Esophagus squamous epithelium (tissue), 5 donors: ENCODE results near the gene MRPL9. TPM values are rescaled to one million over a fixed set of nuclear protein-coding genes. Genes with fewer than 3 reads are reported as not detected.
A peak's percentile ranks its signal among the peaks of the same experiment; 100 is the strongest.

Experiments used
- DNase-seq: peaks from one replicate; lab custom pipeline; 2025; lab: John Stamatoyannopoulos, UW
- H3K27ac ChIP-seq, 4 donors: fragments of 200-600 bp; sonication (generic); one replicate each; pipeline ENCODE4 v1.5.1; 2016 to 2019; ENCODE audit warnings: mild to moderate bottlenecking in 1 of 4
- H3K27me3 ChIP-seq, 4 donors: fragments of 200-600 bp; sonication (generic); 1 replicate in 3 of 4; 2 replicates in 1 of 4; pipeline versions ENCODE4 v1.5.1 to v1.6.0; 2017 to 2021; ENCODE audit warnings: antibody characterized with exemption in 1 of 4
- H3K36me3 ChIP-seq, 3 donors: fragments of 200-600 bp; sonication (generic); one replicate each; pipeline ENCODE4 v1.5.1; 2016 to 2019
- H3K4me1 ChIP-seq, 3 donors: fragments of 200-600 bp; sonication (generic); one replicate each; pipeline ENCODE4 v1.5.1; 2017 to 2019
- H3K4me3 ChIP-seq, 4 donors: fragments of 200-600 bp; sonication (generic); 1 replicate in 3 of 4; 2 replicates in 1 of 4; pipeline ENCODE4 v1.5.1; 2016 to 2019; ENCODE audit warnings: mild to moderate bottlenecking in 2 of 4, moderate library complexity in 1 of 4
- H3K9me3 ChIP-seq, 3 donors: fragments of 200-600 bp; sonication (generic); one replicate each; pipeline ENCODE4 v1.5.1; 2016 to 2019
- POLR2A ChIP-seq, 4 donors: fragments of 450-650 bp; IDR thresholded peaks; one replicate each; pipeline ENCODE4 v1.6.1; 2017; ENCODE audit warnings: antibody characterized with exemption in 4 of 4, mild to moderate bottlenecking in 4 of 4, moderate library complexity in 3 of 4
- WGBS, 2 donors: methylation state at CpG; one replicate each; pipeline ENCODE4 v1.1.5; 2018; 5-methylcytosine and 5-hydroxymethylcytosine counted together
- intact Hi-C: fragments of 100-400 bp; cut with DNase I; formaldehyde crosslinking; loops from one replicate; pipeline ENCODE4 v1.15.0; 2022
- total RNA-seq, 4 donors: library from RNA; depleted of rRNA; stranded (reverse); fragments of >200 nt; gene quantifications; one replicate each; pipeline ENCODE4 v1.1.0, GENCODE V29; 2016
- TF ChIP-seq, protein P1 (sequence below), 6 experiments: fragments of 450-650 bp in 4 of 6; fragments of 200-600 bp in 2 of 6; sonication (generic) in 2 of 6; IDR thresholded peaks; one replicate each; pipeline ENCODE4 v1.5.1; 2016 to 2019; ENCODE audit warnings: antibody characterized with exemption in 6 of 6, mild to moderate bottlenecking in 4 of 6, moderate library complexity in 4 of 6
- donor health status: DM: yes; HTN: yes; CAD: no.

The MRPL9 gene
- total RNA-seq, 4 donors from 2014 or later = 49.1 to 56.3 (median 52.6) TPM

- H3K27me3 ChIP-seq = peaks cover 0 to 78% (median 4%) of the 10 kb centered on the region in 4 donors
- peaks cover 12 to 48% (median 13%) of the 10 kb centered on the region in 3 donors for H3K4me1 ChIP-seq
- H3K27ac ChIP-seq = no peak overlapping the region
- no peaks in the 10 kb centered on the region for H3K9me3 ChIP-seq
- DNase-seq = no peak
- H3K36me3 ChIP-seq = no peaks in the 10 kb centered on the region
- no peak overlapping the region for H3K4me3 ChIP-seq
- intact Hi-C loops = no loop called here
- TF ChIP-seq POLR2A (IDR thresholded peaks at IDR 0.05) = no peak
- TF ChIP-seq, protein P1, sequence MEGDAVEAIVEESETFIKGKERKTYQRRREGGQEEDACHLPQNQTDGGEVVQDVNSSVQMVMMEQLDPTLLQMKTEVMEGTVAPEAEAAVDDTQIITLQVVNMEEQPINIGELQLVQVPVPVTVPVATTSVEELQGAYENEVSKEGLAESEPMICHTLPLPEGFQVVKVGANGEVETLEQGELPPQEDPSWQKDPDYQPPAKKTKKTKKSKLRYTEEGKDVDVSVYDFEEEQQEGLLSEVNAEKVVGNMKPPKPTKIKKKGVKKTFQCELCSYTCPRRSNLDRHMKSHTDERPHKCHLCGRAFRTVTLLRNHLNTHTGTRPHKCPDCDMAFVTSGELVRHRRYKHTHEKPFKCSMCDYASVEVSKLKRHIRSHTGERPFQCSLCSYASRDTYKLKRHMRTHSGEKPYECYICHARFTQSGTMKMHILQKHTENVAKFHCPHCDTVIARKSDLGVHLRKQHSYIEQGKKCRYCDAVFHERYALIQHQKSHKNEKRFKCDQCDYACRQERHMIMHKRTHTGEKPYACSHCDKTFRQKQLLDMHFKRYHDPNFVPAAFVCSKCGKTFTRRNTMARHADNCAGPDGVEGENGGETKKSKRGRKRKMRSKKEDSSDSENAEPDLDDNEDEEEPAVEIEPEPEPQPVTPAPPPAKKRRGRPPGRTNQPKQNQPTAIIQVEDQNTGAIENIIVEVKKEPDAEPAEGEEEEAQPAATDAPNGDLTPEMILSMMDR (IDR thresholded peaks at IDR 0.05) = no peak
- WGBS, 2 donors = 74 to 80% methylated on average over 3 of the region's 4 CpGs
Observed at GRCh38 chr1:151718666-151719065, 44.6 kb downstream of the MRPL9 start.

- H3K27ac ChIP-seq = no peak overlapping the region
Observed at GRCh38 chr1:151718011-151718431, 45.3 kb downstream of the MRPL9 start.

GRCh38 chr1:151716771-151717631, 46.3 kb downstream of the MRPL9 start, which contains the start of gene CELF3:
Gene CELF3, minus strand, starts transcription at chr1:151716803. Its CDS starts 783 bp downstream, at chr1:151716020.
- WGBS, 2 donors = 10 to 12% methylated on average over 20 to 26 of the region's 27 CpGs
- Histone ChIP-seq H3K27me3 (peaks cover 0 to 75% (median 4%) of the 10 kb centered on the region in 4 donors), H3K27ac (no peak within 1 kb of the TSS), H3K4me3 (peak within 1 kb of the TSS in 2 of 4 donors; percentile 9 to 28), H3K36me3 (no peaks in the 10 kb centered on the region), H3K9me3 (no peaks in the 10 kb centered on the region), H3K4me1 (peaks cover 12 to 47% (median 12%) of the 10 kb centered on the region in 3 donors)
- TF ChIP-seq, protein P1 (IDR thresholded peaks at IDR 0.05) = no peak
- TF ChIP-seq POLR2A (IDR thresholded peaks at IDR 0.05) = no peak
- DNase-seq = no peak
- intact Hi-C loops = no loop called here

More at GRCh38 chr1:151718011-151718431, 45.3 kb downstream of the MRPL9 start:
- Histone ChIP-seq H3K27me3 (peaks cover 0 to 76% (median 4%) of the 10 kb centered on the region in 4 donors), H3K36me3 (no peaks in the 10 kb centered on the region), H3K4me1 (peaks cover 12 to 49% (median 13%) of the 10 kb centered on the region in 3 donors), H3K4me3 (no peak overlapping the region), H3K9me3 (no peaks in the 10 kb centered on the region)
- no peak for TF ChIP-seq POLR2A (IDR thresholded peaks at IDR 0.05)
- TF ChIP-seq, protein P1 (IDR thresholded peaks at IDR 0.05) = no peak
- 25 to 29% methylated on average over 3 to 4 of the region's 4 CpGs for WGBS, 2 donors
- intact Hi-C loops = no loop called here
- DNase-seq = no peak

GRCh38 chr1:151716405-151716762, 46.9 kb downstream of the MRPL9 start:
- TF ChIP-seq POLR2A (IDR thresholded peaks at IDR 0.05) = no peak
- TF ChIP-seq, protein P1 (IDR thresholded peaks at IDR 0.05) = no peak
- peak overlapping the region in 2 of 4 donors; percentile 9 to 28 for H3K4me3 ChIP-seq
- H3K4me1 ChIP-seq = peaks cover 6 to 41% (median 8%) of the 10 kb centered on the region in 3 donors
- H3K27me3 ChIP-seq = peaks cover 0 to 75% (median 4%) of the 10 kb centered on the region in 4 donors
- no peak for DNase-seq
- no peaks in the 10 kb centered on the region for H3K36me3 ChIP-seq
- whole genome bisulfite sequencing, 2 donors = 12 to 40% methylated on average over 3 to 6 of the region's 11 CpGs
- H3K9me3 ChIP-seq = no peaks in the 10 kb centered on the region
- no peak overlapping the region for H3K27ac ChIP-seq
- intact Hi-C loops = no loop called here
